HG02798 (cell line): ENCODE results near the gene MPV17.
"Not testable (repeated sequence)": the region's sequence is repeated elsewhere in the genome, so short reads cannot be mapped to it uniquely, and the experiment has no call there.

Experiments used
- ATAC-seq: cut with Tn5 transposase; IDR thresholded peaks from one replicate; pipeline ENCODE4 v1.9.1; 2021; ENCODE audit warnings: mild to moderate bottlenecking; ENCODE audit not compliant: unreplicated experiment, poor library complexity

The MPV17 gene

GRCh38 chr2:27271631-27272340, 51.1 kb downstream of the MPV17 start:
- ATAC-seq, result no peak

- no peak for ATAC-seq
Observed at GRCh38 chr2:27270670-27271069, 52.2 kb downstream of the MPV17 start.

- ATAC-seq, result no peak
Observed at GRCh38 chr2:27270131-27270530, 52.8 kb downstream of the MPV17 start.

- ATAC-seq, result not testable (repeated sequence)
Observed at GRCh38 chr2:27268296-27268695, 54.6 kb downstream of the MPV17 start.

- ATAC-seq, result no peak
Observed at GRCh38 chr2:27265536-27265870, 57.4 kb downstream of the MPV17 start.

- ATAC-seq, result peak; percentile 44
Observed at GRCh38 chr2:27264753-27265535, 58.0 kb downstream of the MPV17 start.

GRCh38 chr2:27264253-27264752, 58.6 kb downstream of the MPV17 start:
- no peak for ATAC-seq

- no peak for ATAC-seq
Observed at GRCh38 chr2:27263287-27264252, 59.3 kb downstream of the MPV17 start.

GRCh38 chr2:27262379-27263286, 60.3 kb downstream of the MPV17 start, which contains the start of gene SLC30A3:
SLC30A3 (minus strand) TSS chr2:27263047; CDS start chr2:27262906, 141 bp downstream.
- ATAC-seq, result peak; percentile 57

- ATAC-seq, result no peak
Observed at GRCh38 chr2:27261926-27262298, 61.0 kb downstream of the MPV17 start.

- ATAC-seq, result no peak
Observed at GRCh38 chr2:27261241-27261925, 61.5 kb downstream of the MPV17 start.
